Dermis lymphatic vessel endothelial cell (primary cell): Measurements from ENCODE around the gene REPIN1. TPM values are rescaled to one million over a fixed set of nuclear protein-coding genes. Genes with fewer than 3 reads are reported as not detected.

Experiments
- total RNA-seq: library from RNA; depleted of rRNA; stranded (reverse); fragments of >200 nt; gene quantifications from 2 replicates; pipeline ENCODE4 v1.2.1, GENCODE V29; 2014

The REPIN1 gene
- total RNA-seq, result 48.3 and 48.4 TPM in 2 replicates

GRCh38 chr7:150368096-150368883 is at the start of gene REPIN1:
REPIN1 (plus strand) TSS chr7:150368822; CDS start chr7:150369712, 890 bp downstream.

GRCh38 chr7:150322833-150323681 is 45.6 kb upstream of the REPIN1 start, which contains the start of the genes ACTR3C and LRRC61:
ACTR3C (minus strand) TSS chr7:150323545; CDS start chr7:150295296, 28,249 bp downstream.
LRRC61 (plus strand) TSS chr7:150323355; CDS start chr7:150336862, 13,507 bp downstream.

GRCh38 chr7:150341263-150342120 is 27.1 kb upstream of the REPIN1 start, which contains the start of gene RARRES2:
RARRES2 (minus strand) TSS chr7:150341629; CDS start chr7:150340609, 1,020 bp downstream.

DNA sequence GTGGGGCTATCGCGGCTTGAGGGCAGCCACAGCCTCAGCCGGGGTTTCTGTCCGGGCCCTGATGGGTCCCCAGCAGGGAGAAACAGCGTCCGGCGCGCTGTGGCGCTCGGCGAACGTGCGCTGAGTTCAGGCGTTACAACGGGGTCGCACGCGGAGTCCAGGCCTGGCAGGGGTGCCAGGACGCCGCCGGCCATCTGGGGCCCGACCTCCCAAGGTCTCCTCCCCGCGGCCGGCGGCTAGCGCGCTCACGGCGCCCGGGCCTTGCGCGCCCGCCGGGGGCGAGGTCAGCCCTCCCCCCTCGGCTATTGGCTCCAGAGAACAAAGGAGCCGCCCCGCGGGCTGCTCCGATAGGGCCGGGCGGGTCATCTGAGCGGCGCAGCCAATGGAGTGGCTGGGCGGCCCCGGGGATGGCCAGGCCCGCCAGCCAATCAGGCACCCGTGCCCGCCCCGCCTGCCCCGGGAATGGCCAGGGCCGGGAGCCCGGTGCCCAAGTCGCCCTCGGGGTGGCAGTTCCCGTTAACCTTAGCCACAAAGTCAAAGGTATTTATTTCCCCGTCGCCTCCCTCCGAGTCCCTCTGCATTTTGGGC is 10.3 kb downstream of the REPIN1 start, which contains the start of gene ZNF775:
Gene ZNF775, plus strand, starts transcription at position 478 of the 588 bp plus-strand sequence. CDS start 9,141 bp downstream, outside the sequence.

Other genes starting within 250 kb of the REPIN1 start
- 1.5 and 4.8 TPM in 2 replicates for gene LRRC61, start 45.5 kb upstream of the REPIN1 start, total RNA-seq
- 1.7 and 6.7 TPM in 2 replicates for gene ACTR3C, start 45.3 kb upstream of the REPIN1 start, total RNA-seq
- gene RARRES2, start 27.2 kb upstream of the REPIN1 start, total RNA-seq, result 0.43 and 0.54 TPM in 2 replicates
- 5.8 and 6.1 TPM in 2 replicates for gene ZNF775, start 10.5 kb downstream of the REPIN1 start, total RNA-seq
- gene GIMAP8, start 81.8 kb downstream of the REPIN1 start, total RNA-seq, result 164 and 241 TPM in 2 replicates
- 107 and 139 TPM in 2 replicates for gene GIMAP7, start 146.1 kb downstream of the REPIN1 start, total RNA-seq
- 250 and 389 TPM in 2 replicates for gene GIMAP4, start 198.6 kb downstream of the REPIN1 start, total RNA-seq